Measurements from ENCODE around the gene LUM. TPM values are rescaled to one million over a fixed set of nuclear protein-coding genes. Genes with fewer than 3 reads are reported as not detected.

Gene LUM
- polyA plus RNA-seq, 1 of the 3 experiments (the other 2 are of a cell fraction), result 30.6 TPM

- no peaks in the 10 kb centered on the region for H3K9me2 ChIP-seq
- no peak overlapping the region for H3K4me2 ChIP-seq
- no peak for DNase-seq
- H4K20me1 ChIP-seq (ENCODE audit: insufficient read depth), result no peaks in the 10 kb centered on the region
- no peaks in the 10 kb centered on the region for H3K9me3 ChIP-seq
- no peaks in the 10 kb centered on the region for H3K27me3 ChIP-seq (ENCODE audit: insufficient read depth)
- TF ChIP-seq MAX (IDR thresholded peaks at IDR 0.05; ENCODE audit: low read depth) (no peak), SMC3 (IDR thresholded peaks at IDR 0.05; ENCODE audit: low read depth, low read length) (no peak), ZBTB33 (IDR thresholded peaks at IDR 0.05; ENCODE audit: borderline replicate concordance, low read depth) (no peak), MXI1 (IDR thresholded peaks at IDR 0.05; ENCODE audit: low read depth, low read length) (no peak), FOSL2 (IDR thresholded peaks at IDR 0.05; ENCODE audit: borderline replicate concordance, low read depth) (no peak), GATA2 (CRISPR knock-in tag; IDR thresholded peaks at IDR 0.05) (no peak), RAD21 (IDR thresholded peaks at IDR 0.05; ENCODE audit: low read length) (no peak), NFIC (IDR thresholded peaks at IDR 0.05; ENCODE audit: borderline replicate concordance) (no peak), YY1 (IDR thresholded peaks at IDR 0.05; ENCODE audit: low read depth) (no peak), USF1 (IDR thresholded peaks at IDR 0.05; ENCODE audit: borderline replicate concordance, low read depth) (no peak)
- no peaks in the 10 kb centered on the region for H3F3A ChIP-seq (replicated peaks; ENCODE audit: insufficient read depth)
- H3K4me3 ChIP-seq (ENCODE audit: low read depth in 2 of 2, low read length in 1 of 2), result no peak overlapping the region
- no peaks in the 10 kb centered on the region for H3K36me3 ChIP-seq (replicated peaks in 1 of 2; ENCODE audit: control insufficient read depth in 1 of 2, insufficient read depth in 2 of 2, low read length in 1 of 2)
- ChIA-PET CTCF (interaction anchor here (1.2 kb wide), 1 partner anchor 188 kb away, joined by 3 read pairs; no protein-coding TSS in a partner anchor), POLR2A (no interaction called here)
- H3K9ac ChIP-seq, result no peak overlapping the region
- no peaks in the 10 kb centered on the region; a peak in 1 of 4 replicates for H3K4me1 ChIP-seq (ENCODE audit: control insufficient read depth in 1 of 2, insufficient read depth in 2 of 2, low read depth in 1 of 2, low read length in 1 of 2)
- H3K27ac ChIP-seq (ENCODE audit: low read depth in 2 of 2, low read length in 1 of 2), result no peak overlapping the region
- no peak overlapping the region for H2AFZ ChIP-seq (ENCODE audit: low read depth)
- no peaks in the 10 kb centered on the region for H3K79me2 ChIP-seq (ENCODE audit: insufficient read depth)
- 71% methylated on average over 2 of the region's 2 CpGs for WGBS (ENCODE audit: low lambda C conversion rate)
Observed at GRCh38 chr12:91056488-91056887, 54.8 kb downstream of the LUM start.

- Histone ChIP-seq H3K27me3 (ENCODE audit: insufficient read depth) (no peaks in the 10 kb centered on the region), H3K36me3 (replicated peaks in 1 of 2; ENCODE audit: control insufficient read depth in 1 of 2, insufficient read depth in 2 of 2, low read length in 1 of 2) (no peaks in the 10 kb centered on the region), H3K27ac (ENCODE audit: low read depth in 2 of 2, low read length in 1 of 2) (no peak overlapping the region), H3K4me2 (no peak overlapping the region), H3K79me2 (ENCODE audit: insufficient read depth) (no peaks in the 10 kb centered on the region), H3F3A (replicated peaks; ENCODE audit: insufficient read depth) (no peaks in the 10 kb centered on the region), H3K4me3 (ENCODE audit: low read depth in 2 of 2, low read length in 1 of 2) (no peak overlapping the region), H3K4me1 (ENCODE audit: control insufficient read depth in 1 of 2, insufficient read depth in 2 of 2, low read depth in 1 of 2, low read length in 1 of 2) (no peaks in the 10 kb centered on the region; a peak in 1 of 4 replicates), H2AFZ (ENCODE audit: low read depth) (no peak overlapping the region), H3K9me3 (no peaks in the 10 kb centered on the region), H4K20me1 (ENCODE audit: insufficient read depth) (no peaks in the 10 kb centered on the region), H3K9me2 (no peaks in the 10 kb centered on the region), H3K9ac (no peak overlapping the region)
- ChIA-PET CTCF (no interaction called here), POLR2A (no interaction called here)
- DNase-seq, result no peak
- 38% methylated on average over 1 of the region's 1 CpG for WGBS (ENCODE audit: low lambda C conversion rate)
- TF ChIP-seq ELF1 (IDR thresholded peaks at IDR 0.05), result no peak
- no peak for TF ChIP-seq MEF2A (IDR thresholded peaks at IDR 0.05; ENCODE audit: borderline replicate concordance, low read depth)
- TF ChIP-seq RXRA (IDR thresholded peaks at IDR 0.05; ENCODE audit: borderline replicate concordance, low read depth), result no peak
- TF ChIP-seq NFIC (IDR thresholded peaks at IDR 0.05; ENCODE audit: borderline replicate concordance), result no peak
- TF ChIP-seq EZH2phosphoT487 (IDR thresholded peaks at IDR 0.05; ENCODE audit: borderline replicate concordance, low read depth), result no peak
- TF ChIP-seq USF1 (IDR thresholded peaks at IDR 0.05; ENCODE audit: borderline replicate concordance, low read depth), result no peak
- no peak for TF ChIP-seq IRF3 (IDR thresholded peaks at IDR 0.05; ENCODE audit: low read depth, low read length)
- no peak for TF ChIP-seq REST (IDR thresholded peaks at IDR 0.05; ENCODE audit: low read depth, low read length)
- no peak for TF ChIP-seq PBX3 (IDR thresholded peaks at IDR 0.05)
- TF ChIP-seq EP300 (IDR thresholded peaks at IDR 0.05; ENCODE audit: borderline replicate concordance in 1 of 2, low read depth in 1 of 2, low read length in 1 of 2), result no peak
Observed at GRCh38 chr12:91055976-91056375, 55.3 kb downstream of the LUM start.
